Trophoblast cell (in vitro differentiated cells and primary cell): ENCODE results near the gene DSC2.
"Not testable (repeated sequence)": the region's sequence is repeated elsewhere in the genome, so short reads cannot be mapped to it uniquely, and the experiment has no call there.

ENCODE experiments used
- DNase-seq, 2 donors: peaks; one replicate each; pipeline ENCODE4 v3.0.0-alpha.2; 2016
- H2AFZ ChIP-seq: 2 replicates; pipeline ENCODE4 v1.6.1; 2013; ENCODE audit warnings: low read length, moderate library complexity, mild to moderate bottlenecking; ENCODE audit not compliant: insufficient read depth, poor library complexity
- H2AK5ac ChIP-seq: 2 replicates; pipeline ENCODE4 v1.6.1; 2013; ENCODE audit warnings: mild to moderate bottlenecking, low read length
- H2BK120ac ChIP-seq: 2 replicates; pipeline ENCODE4 v1.6.1; 2013; ENCODE audit warnings: low read length, mild to moderate bottlenecking, moderate library complexity; ENCODE audit not compliant: insufficient read depth, poor library complexity
- H2BK12ac ChIP-seq: 2 replicates; pipeline ENCODE4 v1.6.1; 2013; ENCODE audit warnings: mild to moderate bottlenecking, low read length, moderate library complexity
- H2BK5ac ChIP-seq: 2 replicates; pipeline ENCODE4 v1.6.1; 2013; ENCODE audit warnings: low read length, low read depth, moderate library complexity, mild to moderate bottlenecking; ENCODE audit not compliant: poor library complexity
- H3K14ac ChIP-seq: 2 replicates; pipeline ENCODE4 v1.6.1; 2013; ENCODE audit warnings: mild to moderate bottlenecking, low read length
- H3K18ac ChIP-seq: 2 replicates; pipeline ENCODE4 v1.6.1; 2013; ENCODE audit warnings: mild to moderate bottlenecking, low read length
- H3K23ac ChIP-seq: 2 replicates; pipeline ENCODE4 v1.6.1; 2013; ENCODE audit warnings: low read length
- H3K27ac ChIP-seq: 2 replicates; pipeline ENCODE4 v1.5.1; 2013; ENCODE audit warnings: low read depth, mild to moderate bottlenecking, inconsistent platforms, low read length, moderate library complexity
- H3K27me3 ChIP-seq: 2 replicates; pipeline ENCODE4 v1.6.1; 2013; ENCODE audit warnings: inconsistent platforms, mild to moderate bottlenecking, low read length, moderate library complexity; ENCODE audit not compliant: insufficient read depth
- H3K36me3 ChIP-seq, 2 experiments: 1 replicate in 1 of 2; 2 replicates in 1 of 2; pipeline ENCODE4 v1.6.1; 2013; ENCODE audit warnings: low read length in 2 of 2, mild to moderate bottlenecking in 2 of 2, moderate library complexity in 1 of 2; ENCODE audit not compliant: insufficient read depth in 2 of 2, control insufficient read depth in 1 of 2
- H3K4ac ChIP-seq: 2 replicates; pipeline ENCODE4 v1.6.1; 2013; ENCODE audit warnings: low read depth, mild to moderate bottlenecking, low read length, moderate library complexity
- H3K4me1 ChIP-seq, 2 experiments: 1 replicate in 1 of 2; 2 replicates in 1 of 2; pipeline ENCODE4 v1.6.1; 2013; ENCODE audit warnings: low read length in 2 of 2, mild to moderate bottlenecking in 2 of 2, moderate library complexity in 1 of 2; ENCODE audit not compliant: insufficient read depth in 2 of 2, control insufficient read depth in 1 of 2
- H3K4me2 ChIP-seq: 2 replicates; pipeline ENCODE4 v1.6.1; 2013; ENCODE audit warnings: inconsistent platforms, mild to moderate bottlenecking, low read length, moderate library complexity
- H3K4me3 ChIP-seq: 2 replicates; pipeline ENCODE4 v1.5.1; 2013; ENCODE audit warnings: mild to moderate bottlenecking, low read depth, low read length, inconsistent platforms
- H3K79me1 ChIP-seq: one replicate; pipeline ENCODE4 v1.6.1; 2013; ENCODE audit warnings: low read length
- H3K79me2 ChIP-seq: 2 replicates; pipeline ENCODE4 v1.6.1; 2013; ENCODE audit warnings: low read length, mild to moderate bottlenecking; ENCODE audit not compliant: control insufficient read depth, insufficient read depth, poor library complexity
- H3K9ac ChIP-seq: 2 replicates; pipeline ENCODE4 v1.6.1; 2013; ENCODE audit warnings: mild to moderate bottlenecking, low read length
- H3K9me3 ChIP-seq: 2 replicates; pipeline ENCODE4 v1.6.1; 2013; ENCODE audit warnings: low read depth, mild to moderate bottlenecking, control low read depth, inconsistent platforms, low read length; ENCODE audit not compliant: insufficient read depth
- H4K12ac ChIP-seq: 2 replicates; pipeline ENCODE4 v1.6.1; 2013; ENCODE audit warnings: low read depth, mild to moderate bottlenecking, low read length, moderate library complexity
- H4K8ac ChIP-seq: 2 replicates; pipeline ENCODE4 v1.6.1; 2013; ENCODE audit warnings: low read depth, mild to moderate bottlenecking, low read length, moderate library complexity
- H4K91ac ChIP-seq: one replicate; pipeline ENCODE4 v1.6.1; 2013; ENCODE audit warnings: low read depth, mild to moderate bottlenecking, low read length, moderate library complexity
- WGBS: extraction: QIAGEN DNeasy Blood & Tissue Kit; methylation state at CpG from one replicate; pipeline ENCODE4 v1.1.7; 2013; ENCODE audit warnings: missing lambda C conversion rate; ENCODE audit not compliant: insufficient read length, insufficient coverage; ENCODE audit errors: extremely low coverage; 5-methylcytosine and 5-hydroxymethylcytosine counted together

DSC2 gene

DNA sequence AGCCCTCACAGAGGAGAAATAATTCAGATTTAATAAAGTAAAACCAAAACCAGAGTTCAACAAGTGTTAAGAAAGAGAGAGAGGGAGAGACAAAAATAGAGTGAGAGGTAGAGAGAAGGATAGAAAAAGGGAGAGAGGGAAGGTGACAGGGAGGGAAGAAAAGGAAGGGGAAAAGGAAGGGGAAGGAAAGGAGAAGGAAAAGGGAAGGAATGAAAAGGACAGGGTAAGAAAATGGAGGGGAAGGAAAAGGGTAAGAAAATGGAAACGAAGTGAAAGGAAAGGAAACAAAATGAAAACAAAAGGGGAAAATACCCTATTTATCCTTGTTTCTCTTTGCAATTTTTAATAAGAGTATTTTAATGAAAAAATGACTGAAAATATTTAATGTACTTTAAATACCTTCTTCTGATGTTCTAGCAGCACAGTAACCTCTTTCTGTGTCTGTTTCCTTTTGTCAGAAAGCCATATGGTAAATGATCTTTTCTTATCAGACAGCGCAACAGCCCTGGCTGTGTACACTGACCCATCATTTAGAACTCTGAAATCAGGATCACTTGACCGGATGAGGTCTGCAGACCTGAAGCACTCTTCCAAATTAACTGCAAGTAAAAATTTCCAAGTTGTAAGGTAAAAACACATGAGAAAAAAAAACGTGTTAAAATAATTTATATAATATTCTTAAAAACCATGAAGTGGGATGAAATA is 71.5 kb downstream of the DSC2 start:
- no peaks in the 10 kb centered on the region for H3K36me3 ChIP-seq
- no peak overlapping the region for H2AK5ac ChIP-seq
- H4K8ac ChIP-seq: no peak overlapping the region
- no peak overlapping the region for H2BK120ac ChIP-seq
- H4K91ac ChIP-seq: no peak overlapping the region
- no peaks in the 10 kb centered on the region for H3K27me3 ChIP-seq
- H3K4ac ChIP-seq: no peak overlapping the region
- H3K14ac ChIP-seq: no peak overlapping the region
- no peak overlapping the region for H2BK12ac ChIP-seq
- no peak overlapping the region for H3K23ac ChIP-seq
- H3K9me3 ChIP-seq: no peaks in the 10 kb centered on the region
- H3K4me1 ChIP-seq: no peaks in the 10 kb centered on the region
- no peak overlapping the region for H4K12ac ChIP-seq
- no peaks in the 10 kb centered on the region for H3K79me1 ChIP-seq
- 100% methylated on average over 1 of the region's 4 CpGs for WGBS
- no peak overlapping the region for H3K4me3 ChIP-seq
- no peak overlapping the region for H3K27ac ChIP-seq
- H3K4me2 ChIP-seq: no peak overlapping the region
- no peak overlapping the region for H2BK5ac ChIP-seq
- H3K18ac ChIP-seq: no peak overlapping the region
- H3K79me2 ChIP-seq: no peaks in the 10 kb centered on the region
- no peak overlapping the region for H3K9ac ChIP-seq
- no peak for DNase-seq
- no peak overlapping the region for H2AFZ ChIP-seq

GRCh38 chr18:31015715-31016434 is 86.3 kb downstream of the DSC2 start:
- H4K8ac ChIP-seq: no peak overlapping the region
- H3K4me3 ChIP-seq: no peak overlapping the region
- H3K27me3 ChIP-seq: no peaks in the 10 kb centered on the region
- no peaks in the 10 kb centered on the region for H3K79me2 ChIP-seq
- H2AFZ ChIP-seq: no peak overlapping the region
- H2AK5ac ChIP-seq: no peak overlapping the region
- H3K36me3 ChIP-seq: no peaks in the 10 kb centered on the region
- no peak overlapping the region for H3K18ac ChIP-seq
- DNase-seq: no peak
- H3K4ac ChIP-seq: no peak overlapping the region
- no peak overlapping the region for H3K9ac ChIP-seq
- no peak overlapping the region for H3K27ac ChIP-seq
- no peak overlapping the region for H2BK5ac ChIP-seq
- H4K12ac ChIP-seq: no peak overlapping the region
- no peak overlapping the region for H2BK120ac ChIP-seq
- WGBS: no CpG with 5 or more reads among the region's 3 CpGs
- H3K23ac ChIP-seq: no peak overlapping the region
- H3K79me1 ChIP-seq: no peaks in the 10 kb centered on the region
- H2BK12ac ChIP-seq: no peak overlapping the region
- no peaks in the 10 kb centered on the region for H3K4me1 ChIP-seq
- no peak overlapping the region for H3K4me2 ChIP-seq
- H3K9me3 ChIP-seq: no peaks in the 10 kb centered on the region
- no peak overlapping the region for H3K14ac ChIP-seq
- H4K91ac ChIP-seq: no peak overlapping the region

DNA sequence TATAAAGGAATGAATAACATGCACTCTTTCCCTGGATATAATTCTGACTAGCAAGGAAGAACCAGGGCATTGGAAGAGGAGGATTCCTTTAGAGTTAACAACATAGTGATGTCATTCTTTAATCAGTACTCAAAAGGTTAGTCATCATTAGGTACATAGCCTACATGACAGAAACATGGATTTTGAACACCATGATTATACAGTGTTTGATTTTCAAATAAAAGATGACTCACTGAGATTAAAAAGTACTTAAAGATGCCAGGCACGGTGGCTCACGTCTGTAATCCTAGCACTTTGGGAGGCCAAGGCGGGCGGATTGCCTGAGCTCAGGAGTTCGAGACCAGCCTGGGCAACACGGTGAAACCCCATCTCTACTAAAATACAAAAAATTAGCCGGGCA is 90.8 kb downstream of the DSC2 start:
- not testable (repeated sequence) for H3K4me3 ChIP-seq
- no CpG with 5 or more reads among the region's 7 CpGs for WGBS

DNA sequence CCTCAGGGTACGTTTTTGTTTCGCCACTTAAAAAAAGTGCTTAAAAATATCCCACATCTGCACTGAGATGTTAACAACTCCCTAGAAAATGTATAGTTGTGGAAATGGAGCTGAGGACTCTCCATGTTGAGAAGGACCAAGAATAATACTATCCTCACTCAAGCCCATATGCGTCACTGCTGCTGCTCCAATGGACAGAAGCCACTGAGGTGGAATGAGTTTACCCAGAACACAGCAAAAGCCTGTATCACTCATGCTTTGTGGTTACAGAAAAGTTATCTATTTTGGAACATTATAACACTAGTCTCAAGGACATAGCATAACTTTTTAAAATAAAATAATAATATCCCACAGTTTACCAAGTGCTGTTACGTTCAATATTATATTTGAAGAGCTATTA is 91.6 kb downstream of the DSC2 start:
- Histone ChIP-seq H3K79me2 (no peaks in the 10 kb centered on the region), H3K4me1 (no peaks in the 10 kb centered on the region), H2AFZ (no peak overlapping the region), H3K18ac (no peak overlapping the region), H4K8ac (no peak overlapping the region), H2BK5ac (no peak overlapping the region), H2AK5ac (no peak overlapping the region), H2BK12ac (no peak overlapping the region), H2BK120ac (no peak overlapping the region), H4K12ac (no peak overlapping the region), H3K4ac (no peak overlapping the region), H3K27me3 (no peaks in the 10 kb centered on the region), H3K9ac (no peak overlapping the region), H3K14ac (no peak overlapping the region), H3K27ac (no peak overlapping the region), H3K4me3 (no peak overlapping the region), H3K23ac (no peak overlapping the region), H3K79me1 (no peaks in the 10 kb centered on the region), H3K4me2 (no peak overlapping the region), H3K36me3 (no peaks in the 10 kb centered on the region), H4K91ac (no peak overlapping the region), H3K9me3 (no peaks in the 10 kb centered on the region)
- no peak for DNase-seq
- WGBS: no CpG with 5 or more reads among the region's 4 CpGs

More for the DNA sequence above, 90.8 kb downstream of the DSC2 start:
- H3K18ac ChIP-seq, H3K9me3 ChIP-seq, H2BK5ac ChIP-seq, H2AK5ac ChIP-seq, H2AFZ ChIP-seq, H4K12ac ChIP-seq, H4K91ac ChIP-seq, H3K4me2 ChIP-seq, H3K4me1 ChIP-seq, H3K79me2 ChIP-seq, H3K27me3 ChIP-seq, H2BK120ac ChIP-seq, H3K4ac ChIP-seq, H3K14ac ChIP-seq, H4K8ac ChIP-seq, H2BK12ac ChIP-seq, H3K36me3 ChIP-seq, H3K79me1 ChIP-seq, H3K27ac ChIP-seq, H3K23ac ChIP-seq, H3K9ac ChIP-seq: not testable (repeated sequence)
- peak in 1 of 2 donors; percentile 45 for DNase-seq
